Pancreas (tissue), 10 donors: ENCODE data around the gene NPLOC4. TPM values are rescaled to one million over a fixed set of nuclear protein-coding genes. Genes with fewer than 3 reads are reported as not detected.

ENCODE experiments used
- ATAC-seq, 4 donors: fragments of 200-7000 bp; cut with Tn5 transposase; one replicate each; pipeline versions ENCODE4 v1.8.0 to v1.9.1; 2020; ENCODE audit warnings: mild to moderate bottlenecking in 4 of 4, moderate library complexity in 4 of 4
- DNase-seq, 6 donors: peaks; one replicate each; pipeline ENCODE4 v3.0.0-alpha.2; 2020
- FAIRE-seq: peaks from 2 replicates; lab custom pipeline; 2012; peaks lifted over from hg19 to GRCh38; lab: Jason Lieb, UNC
- H3K27ac ChIP-seq, 4 donors: fragments of 200-600 bp; sonication (generic); 1 replicate in 3 of 4; 2 replicates in 1 of 4; pipeline versions ENCODE4 v1.5.0 to v1.8.0; 2020
- H3K27me3 ChIP-seq, 4 donors: fragments of 200-600 bp; one replicate each; pipeline ENCODE4 v1.8.0; 2021
- H3K36me3 ChIP-seq, 3 donors: fragments of 200-600 bp; sonication (generic) in 1 of 3; one replicate each; pipeline versions ENCODE4 v1.5.0 to v1.8.0; 2020 to 2021
- H3K4me1 ChIP-seq, 3 donors: fragments of 200-600 bp; one replicate each; pipeline ENCODE4 v1.8.0; 2021
- H3K4me3 ChIP-seq, 4 donors: fragments of 200-600 bp; sonication (generic) in 2 of 4; one replicate each; pipeline versions ENCODE4 v1.5.0 to v1.8.0; 2020 to 2021
- H3K9me3 ChIP-seq, 4 donors: fragments of 200-600 bp; one replicate each; pipeline ENCODE4 v1.8.0; 2021
- CTCF ChIP-seq, 4 donors: fragments of 200-600 bp; sonication (generic) in 3 of 4; IDR thresholded peaks; one replicate each; pipeline versions ENCODE4 v1.5.0 to v1.8.0; 2021; ENCODE audit warnings: antibody characterized with exemption in 4 of 4
- WGBS, 2 donors: extraction: QIAGEN DNeasy Blood & Tissue Kit; methylation state at CpG; one replicate each; pipeline ENCODE4 v1.1.7; 2013; 5-methylcytosine and 5-hydroxymethylcytosine counted together
- intact Hi-C, 3 donors: fragments of 100-400 bp; cut with DNase I; formaldehyde crosslinking; loops; one replicate each; pipeline versions ENCODE4 v1.11.1 to v1.14.2; 2022
- polyA plus RNA-seq, 2 donors: library from polyadenylated mRNA; stranded (reverse); fragments of 200-250 nt; gene quantifications; one replicate each; pipeline ENCODE4 v1.2.3, GENCODE V29; 2013
- total RNA-seq, 6 donors: library from RNA; stranded (reverse); fragmentation: NEBNext Ultra II Directional in 4 of 6; extraction: Animal tissue kit (Norgen Biotek cat#: 25700) in 4 of 6; gene quantifications; one replicate each; pipeline versions ENCODE4 v1.2.1 to v1.2.4, GENCODE V29; 2021 to 2023
- donor health status: healthy with polysubstance abuse.
- donor health status: DM: no; HTN: no; CAD: no; lungs with moderate emphysema.
- donor health status: DM: no; HTN: no; CAD: no.
- donor health status: control.
- donor health status: control.
- donor health status: Bipolar disorder and iron deficiency.
- donor health status: DM: yes; HTN: yes; CAD: no.
- donor health status: DM: no; HTN: no; CAD: no.
- donor health status: DM: no; HTN: no; CAD: no.
- donor health status: DM: yes; HTN: yes; CAD: no.

NPLOC4 gene
- total and polyA plus RNA-seq, 8 donors, result 32.5 to 54.8 (median 35.3) TPM

- WGBS, 2 donors, result 73 to 79% methylated on average over 6 of the region's 6 CpGs
- Histone ChIP-seq H3K27ac (no peak overlapping the region), H3K4me3 (no peak overlapping the region), H3K4me1 (no peaks in the 10 kb centered on the region), H3K9me3 (no peaks in the 10 kb centered on the region), H3K36me3 (peaks cover 0 to 51% (median 4%) of the 10 kb centered on the region in 3 donors), H3K27me3 (no peaks in the 10 kb centered on the region)
- ATAC-seq (no peak), DNase-seq (no peak), FAIRE-seq (no peak)
- intact Hi-C loops, result loop anchor here in 2 of 3 donors (10.0 kb wide), 1 partner anchor 353 kb away; no protein-coding TSS in a partner anchor
- TF ChIP-seq CTCF (IDR thresholded peaks at IDR 0.05), result no peak
Observed at GRCh38 chr17:81607431-81607830, 29.5 kb downstream of the NPLOC4 start.

GRCh38 chr17:81603846-81604610 lies 32.9 kb downstream of the NPLOC4 start:
- 67 to 74% methylated on average over 11 of the region's 11 CpGs for WGBS, 2 donors
- intact Hi-C loops, result loop anchor here in 2 of 3 donors (10.0 kb wide), 1 partner anchor 349 kb away; no protein-coding TSS in a partner anchor
- no peaks in the 10 kb centered on the region for H3K27me3 ChIP-seq
- no peaks in the 10 kb centered on the region for H3K4me1 ChIP-seq
- H3K27ac ChIP-seq, result no peak overlapping the region
- H3K4me3 ChIP-seq, result no peak overlapping the region
- peaks cover 0 to 39% (median 0%) of the 10 kb centered on the region in 3 donors for H3K36me3 ChIP-seq
- ATAC-seq (no peak), FAIRE-seq (no peak), DNase-seq (peak in 1 of 6 donors; percentile 12)
- no peaks in the 10 kb centered on the region for H3K9me3 ChIP-seq
- no peak for TF ChIP-seq CTCF (IDR thresholded peaks at IDR 0.05)

DNA sequence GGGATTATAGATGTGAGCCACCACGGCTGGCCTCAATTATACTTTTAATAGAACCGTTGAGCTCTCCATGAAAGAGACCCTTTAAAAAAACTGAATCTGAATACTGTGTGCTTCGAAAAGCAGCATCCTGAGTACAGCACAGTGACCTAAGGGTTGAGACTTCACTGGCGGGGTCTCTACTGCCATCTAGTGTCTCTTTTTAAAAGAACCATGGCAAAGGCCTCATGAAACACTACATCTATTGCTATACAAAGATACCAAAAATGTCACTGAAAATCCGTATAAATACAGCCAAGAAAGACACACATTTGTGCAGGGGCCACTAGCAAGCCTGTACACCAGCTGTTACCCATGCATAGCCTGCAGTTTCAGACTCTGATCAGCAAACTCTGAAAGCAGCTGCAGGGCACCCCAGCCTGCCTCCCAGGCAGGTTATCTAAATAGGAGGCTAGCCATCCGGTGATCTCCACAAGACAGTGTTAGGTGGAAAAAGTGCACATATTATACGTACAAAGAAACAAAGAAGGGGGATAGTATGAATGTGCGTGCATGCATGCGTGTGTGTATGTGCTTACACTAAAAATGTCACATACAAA lies 35.3 kb downstream of the NPLOC4 start:
- no peaks in the 10 kb centered on the region for H3K27me3 ChIP-seq
- peaks cover 0 to 32% (median 0%) of the 10 kb centered on the region in 3 donors for H3K36me3 ChIP-seq
- no peak overlapping the region for H3K4me3 ChIP-seq
- ATAC-seq (peak; percentile 88 to 97 (median 94)), FAIRE-seq (no peak), DNase-seq (peak in 2 of 6 donors; percentile 18 to 51)
- H3K4me1 ChIP-seq, result no peaks in the 10 kb centered on the region
- 33 to 36% methylated on average over 9 of the region's 9 CpGs for WGBS, 2 donors
- intact Hi-C loops, result loop anchor here in 2 of 3 donors (10.0 kb wide), 1 partner anchor 347 kb away; no protein-coding TSS in a partner anchor
- no peak overlapping the region for H3K27ac ChIP-seq
- H3K9me3 ChIP-seq, result no peaks in the 10 kb centered on the region
- TF ChIP-seq CTCF (IDR thresholded peaks at IDR 0.05), result peak; percentile 69 to 79 (median 76)

GRCh38 chr17:81599719-81600486 lies 37.0 kb downstream of the NPLOC4 start:
- no peak for ATAC-seq

More at GRCh38 chr17:81599719-81600486, 37.0 kb downstream of the NPLOC4 start:
- Histone ChIP-seq H3K27me3 (no peaks in the 10 kb centered on the region), H3K36me3 (peaks cover 0 to 30% (median 5%) of the 10 kb centered on the region in 3 donors), H3K4me1 (no peaks in the 10 kb centered on the region), H3K9me3 (no peaks in the 10 kb centered on the region), H3K4me3 (no peak overlapping the region), H3K27ac (no peak overlapping the region)
- intact Hi-C loops, result loop anchor here in 2 of 3 donors (10.0 kb wide), 1 partner anchor 345 kb away; no protein-coding TSS in a partner anchor
- no peak for TF ChIP-seq CTCF (IDR thresholded peaks at IDR 0.05)
- no peak for DNase-seq
- FAIRE-seq, result no peak
- WGBS, 2 donors, result 54 to 74% methylated on average over 10 of the region's 10 CpGs
